SK-N-SH (cell line): Measurements from ENCODE around the gene SLC7A7. TPM values are rescaled to one million over a fixed set of nuclear protein-coding genes. Genes with fewer than 3 reads are reported as not detected.
"Not testable (repeated sequence)": the region's sequence is repeated elsewhere in the genome, so short reads cannot be mapped to it uniquely, and the experiment has no call there.

Source experiments
- CTCF ChIA-PET: fragments of 300-600, 350-600 bp; formaldehyde crosslinking; extraction: SDS; loops from one replicate; lab custom pipeline; 2021; lab: Yijun Ruan, JAX
- POLR2A ChIA-PET: fragments of 350-600 bp; sonication (Branson Sonifier 250); formaldehyde crosslinking; extraction: SDS; loops from one replicate; lab custom pipeline; 2020; ENCODE audit warnings: antibody characterized with exemption, inconsistent platforms; lab: Yijun Ruan, JAX
- DNase-seq: peaks from one replicate; pipeline ENCODE4 v3.0.0; 2012
- H2AFZ ChIP-seq: fragments of 200-600 bp; sonication (generic); 2 replicates; pipeline ENCODE4 v1.8.1; 2016; ENCODE audit warnings: antibody characterized with exemption, mild to moderate bottlenecking, low read depth
- H3F3A ChIP-seq: fragments of 200-600 bp; sonication (generic); replicated peaks from 2 replicates; pipeline ENCODE3; 2016; ENCODE audit warnings: antibody characterized with exemption, mild to moderate bottlenecking; ENCODE audit not compliant: insufficient read depth
- H3K27ac ChIP-seq, 2 experiments: fragments of 200-500 bp in 1 of 2; fragments of 200-600 bp in 1 of 2; sonication (Bioruptor generic) in 1 of 2; sonication (generic), shearing (Covaris generic) in 1 of 2; 2 replicates each; pipeline versions ENCODE4 v1.5.1 to v1.6.1; 2014 to 2016; ENCODE audit warnings: low read depth in 2 of 2, inconsistent platforms in 1 of 2, low read length in 1 of 2, mild to moderate bottlenecking in 1 of 2, mixed read lengths in 1 of 2
- H3K27me3 ChIP-seq: fragments of 200-600 bp; sonication (generic), shearing (Covaris generic); 2 replicates; pipeline ENCODE4 v1.6.1; 2016; ENCODE audit warnings: mixed run types; ENCODE audit not compliant: insufficient read depth
- H3K36me3 ChIP-seq, 2 experiments: fragments of 200-500 bp in 1 of 2; fragments of 200-600 bp in 1 of 2; sonication (Bioruptor generic) in 1 of 2; sonication (generic) in 1 of 2; replicated peaks in 1 of 2; 2 replicates each; pipeline versions ENCODE3 to v1.5.1; 2014 to 2016; ENCODE audit warnings: low read length in 1 of 2, mild to moderate bottlenecking in 1 of 2; ENCODE audit not compliant: insufficient read depth in 2 of 2, control insufficient read depth in 1 of 2
- H3K4me1 ChIP-seq, 2 experiments: fragments of 200-500 bp in 1 of 2; fragments of 200-600 bp in 1 of 2; sonication (Bioruptor generic) in 1 of 2; sonication (generic), shearing (Covaris generic) in 1 of 2; 2 replicates each; pipeline versions ENCODE4 v1.5.1 to v1.6.1; 2014 to 2016; ENCODE audit warnings: low read depth in 1 of 2, low read length in 1 of 2, mixed run types in 1 of 2; ENCODE audit not compliant: insufficient read depth in 2 of 2, control insufficient read depth in 1 of 2
- H3K4me2 ChIP-seq: fragments of 200-600 bp; sonication (generic), shearing (Covaris generic); 2 replicates; pipeline ENCODE4 v1.6.1; 2017; ENCODE audit warnings: mixed run types
- H3K4me3 ChIP-seq, 2 experiments: fragments of 200-500 bp in 1 of 2; fragments of 200-600 bp in 1 of 2; sonication (Bioruptor generic) in 1 of 2; sonication (generic), shearing (Covaris generic) in 1 of 2; 2 replicates each; pipeline versions ENCODE4 v1.5.1 to v1.8.1; 2014 to 2016; ENCODE audit warnings: low read depth in 2 of 2, inconsistent platforms in 1 of 2, low read length in 1 of 2, mild to moderate bottlenecking in 1 of 2, mixed read lengths in 1 of 2, moderate library complexity in 1 of 2
- H3K79me2 ChIP-seq: fragments of 200-600 bp; sonication (generic); 2 replicates; pipeline ENCODE4 v1.8.1; 2017; ENCODE audit warnings: mild to moderate bottlenecking; ENCODE audit not compliant: insufficient read depth
- H3K9ac ChIP-seq: fragments of 200-600 bp; sonication (generic); 2 replicates; pipeline ENCODE4 v1.6.1; 2017; ENCODE audit warnings: mixed run types
- H3K9me2 ChIP-seq: fragments of 200-600 bp; sonication (generic); 2 replicates; pipeline ENCODE4 v1.6.1; 2017; ENCODE audit warnings: mixed run types
- H3K9me3 ChIP-seq: fragments of 200-600 bp; sonication (generic); 2 replicates; pipeline ENCODE4 v1.6.1; 2017; ENCODE audit warnings: mixed run types, mild to moderate bottlenecking, moderate library complexity
- H4K20me1 ChIP-seq: fragments of 200-600 bp; sonication (generic); 2 replicates; pipeline ENCODE4 v1.6.1; 2017; ENCODE audit warnings: mild to moderate bottlenecking, mixed run types; ENCODE audit not compliant: insufficient read depth
- CHD2 ChIP-seq: fragments of 150-350 bp; IDR thresholded peaks from 2 replicates; pipeline ENCODE4 v1.6.1; 2018; ENCODE audit warnings: low read length; ENCODE audit not compliant: partially characterized antibody
- FOSL2 ChIP-seq: IDR thresholded peaks from 2 replicates; pipeline ENCODE4 v1.4.0; 2012; ENCODE audit warnings: low read depth, mild to moderate bottlenecking, moderate library complexity, borderline replicate concordance
- FOXM1 ChIP-seq: IDR thresholded peaks from 2 replicates; pipeline ENCODE4 v1.4.0; 2012; ENCODE audit warnings: low read depth, mild to moderate bottlenecking
- GATA2 ChIP-seq: sonication (generic); formaldehyde crosslinking; IDR thresholded peaks from 2 replicates; pipeline ENCODE4 v1.5.0; 2020; ENCODE audit warnings: mild to moderate bottlenecking, missing genetic modification reagents
- JUND ChIP-seq: IDR thresholded peaks from 2 replicates; pipeline ENCODE4 v1.4.0; 2012
- MEF2A ChIP-seq: IDR thresholded peaks from 2 replicates; pipeline ENCODE4 v1.4.0; 2012; ENCODE audit warnings: low read depth, borderline replicate concordance
- NFIC ChIP-seq: IDR thresholded peaks from 2 replicates; pipeline ENCODE4 v1.4.0; 2012; ENCODE audit warnings: borderline replicate concordance
- NRF1 ChIP-seq: IDR thresholded peaks from 2 replicates; pipeline ENCODE4 v1.6.1; 2012; ENCODE audit warnings: low read depth, mild to moderate bottlenecking, low read length
- PBX3 ChIP-seq: IDR thresholded peaks from 2 replicates; pipeline ENCODE4; 2012
- POLR2AphosphoS5 ChIP-seq: IDR thresholded peaks from 2 replicates; pipeline ENCODE4 v1.6.1; 2012; ENCODE audit warnings: low read depth, low read length
- REST ChIP-seq: IDR thresholded peaks from 2 replicates; pipeline ENCODE4 v1.6.1; 2012; ENCODE audit warnings: mild to moderate bottlenecking, low read depth, low read length, moderate library complexity
- RXRA ChIP-seq: IDR thresholded peaks from 2 replicates; pipeline ENCODE4 v1.4.0; 2012; ENCODE audit warnings: low read depth, mild to moderate bottlenecking, borderline replicate concordance
- SIN3A ChIP-seq: IDR thresholded peaks from 2 replicates; pipeline ENCODE4 v1.6.1; 2012; ENCODE audit warnings: low read depth, mild to moderate bottlenecking, low read length, moderate library complexity, borderline replicate concordance
- SMC3 ChIP-seq: IDR thresholded peaks from 2 replicates; pipeline ENCODE4 v1.6.1; 2012; ENCODE audit warnings: low read depth, low read length, improper control_type of control experiment
- TEAD4 ChIP-seq: IDR thresholded peaks from 2 replicates; pipeline ENCODE4 v1.4.0; 2012; ENCODE audit warnings: mild to moderate bottlenecking, borderline replicate concordance; ENCODE audit not compliant: insufficient read depth
- USF1 ChIP-seq: IDR thresholded peaks from 2 replicates; pipeline ENCODE4 v1.4.0; 2012; ENCODE audit warnings: low read depth, borderline replicate concordance
- USF2 ChIP-seq: fragments of 150-350 bp; IDR thresholded peaks from 2 replicates; pipeline ENCODE4 v1.6.1; 2017; ENCODE audit warnings: antibody characterized with exemption, low read length, low read depth, borderline replicate concordance
- ZBTB33 ChIP-seq: IDR thresholded peaks from 2 replicates; pipeline ENCODE4 v1.4.0; 2012; ENCODE audit warnings: low read depth, borderline replicate concordance
- WGBS: methylation state at CpG from one replicate; pipeline ENCODE4 v1.1.6; 2017; ENCODE audit warnings: low lambda C conversion rate; 5-methylcytosine and 5-hydroxymethylcytosine counted together
- polyA plus RNA-seq, 3 experiments: library from polyadenylated mRNA; depleted of rRNA; stranded (reverse); fragments of >200 nt; gene quantifications; 2 replicates each; pipeline ENCODE4 v1.2.3, GENCODE V29; 2012

SLC7A7 gene
- polyA plus RNA-seq, 1 of the 3 experiments (the other 2 are of a cell fraction) = 0.30 TPM

- H3K36me3 ChIP-seq, POLR2A ChIA-PET, H3K4me1 ChIP-seq, H3K79me2 ChIP-seq, H3K4me2 ChIP-seq, H3K9ac ChIP-seq, H3F3A ChIP-seq, H3K9me3 ChIP-seq, H3K4me3 ChIP-seq, H3K9me2 ChIP-seq, DNase-seq, H4K20me1 ChIP-seq, H2AFZ ChIP-seq, H3K27ac ChIP-seq: not testable (repeated sequence)
- WGBS = 11% methylated on average over 5 of the region's 5 CpGs
- CTCF ChIA-PET = interaction anchor here (1.2 kb wide), 1 partner anchor 32 kb away, joined by 3 read pairs; no protein-coding TSS in a partner anchor
- H3K27me3 ChIP-seq = peaks cover 23% of the 10 kb centered on the region; the same call in 1 of the 2 replicates
Measured at GRCh38 chr14:22732062-22732461, 83.2 kb downstream of the SLC7A7 start.

- Histone ChIP-seq H3F3A (no peaks in the 10 kb centered on the region), H3K27ac (no peak overlapping the region), H3K4me1 (no peaks in the 10 kb centered on the region), H3K9me3 (no peaks in the 10 kb centered on the region), H2AFZ (no peak overlapping the region)
- WGBS = 20% methylated on average over 1 of the region's 1 CpG
- POLR2A ChIA-PET = no interaction called here
- CTCF ChIA-PET = no interaction called here
- DNase-seq = no peak
- no peak for TF ChIP-seq GATA2 (CRISPR knock-in tag)
- TF ChIP-seq SMC3 = no peak
- no peak for TF ChIP-seq USF2
- no peak for TF ChIP-seq CHD2
- no peak for TF ChIP-seq RXRA
- TF ChIP-seq REST = no peak
- no peak for TF ChIP-seq TEAD4
- no peak for TF ChIP-seq FOXM1
- TF ChIP-seq USF1 = no peak
- TF ChIP-seq SIN3A = no peak
- no peak for TF ChIP-seq ZBTB33
- no peak for TF ChIP-seq PBX3
- TF ChIP-seq NRF1 = no peak
- no peak for TF ChIP-seq MEF2A
- TF ChIP-seq FOSL2 = no peak
- TF ChIP-seq POLR2AphosphoS5 = no peak
- no peak for TF ChIP-seq NFIC
- TF ChIP-seq JUND = no peak
- TF ChIP-seq, all 33 proteins: peak for 0
- Histone ChIP-seq H3K79me2 (no peaks in the 10 kb centered on the region), H3K4me2 (no peak overlapping the region), H3K4me3 (no peak overlapping the region), H3K9ac (no peak overlapping the region), H3K36me3 (no peaks in the 10 kb centered on the region), H4K20me1 (no peaks in the 10 kb centered on the region), H3K9me2 (no peaks in the 10 kb centered on the region), H3K27me3 (peaks cover 51% of the 10 kb centered on the region)
Measured at GRCh38 chr14:22726012-22726411, 89.2 kb downstream of the SLC7A7 start.
